Caki2 (cell line): ENCODE data around the gene VARS2. TPM values are rescaled to one million over a fixed set of nuclear protein-coding genes. Genes with fewer than 3 reads are reported as not detected.

Experiments used
- DNase-seq: peaks from one replicate; pipeline ENCODE4 v3.0.0-alpha.2; 2015; ENCODE audit warnings: low read depth
- in situ Hi-C: cut with HindIII; loops from 2 replicates; pipeline ENCODE4 v1.10.0; 2016; ENCODE audit warnings: low sequenced_read_pairs, low pct_unique_long_range_greater_than_20kb, mixed read lengths
- total RNA-seq: library from RNA; depleted of rRNA; stranded (reverse); fragments of >200 nt; shearing (Covaris generic); gene quantifications from 2 replicates; pipeline ENCODE4 v1.2.3, GENCODE V29; 2014; ENCODE audit warnings: low replicate concordance

The VARS2 gene
- total RNA-seq, 1 experiment from 2014 or later = 29.5 TPM

DNA sequence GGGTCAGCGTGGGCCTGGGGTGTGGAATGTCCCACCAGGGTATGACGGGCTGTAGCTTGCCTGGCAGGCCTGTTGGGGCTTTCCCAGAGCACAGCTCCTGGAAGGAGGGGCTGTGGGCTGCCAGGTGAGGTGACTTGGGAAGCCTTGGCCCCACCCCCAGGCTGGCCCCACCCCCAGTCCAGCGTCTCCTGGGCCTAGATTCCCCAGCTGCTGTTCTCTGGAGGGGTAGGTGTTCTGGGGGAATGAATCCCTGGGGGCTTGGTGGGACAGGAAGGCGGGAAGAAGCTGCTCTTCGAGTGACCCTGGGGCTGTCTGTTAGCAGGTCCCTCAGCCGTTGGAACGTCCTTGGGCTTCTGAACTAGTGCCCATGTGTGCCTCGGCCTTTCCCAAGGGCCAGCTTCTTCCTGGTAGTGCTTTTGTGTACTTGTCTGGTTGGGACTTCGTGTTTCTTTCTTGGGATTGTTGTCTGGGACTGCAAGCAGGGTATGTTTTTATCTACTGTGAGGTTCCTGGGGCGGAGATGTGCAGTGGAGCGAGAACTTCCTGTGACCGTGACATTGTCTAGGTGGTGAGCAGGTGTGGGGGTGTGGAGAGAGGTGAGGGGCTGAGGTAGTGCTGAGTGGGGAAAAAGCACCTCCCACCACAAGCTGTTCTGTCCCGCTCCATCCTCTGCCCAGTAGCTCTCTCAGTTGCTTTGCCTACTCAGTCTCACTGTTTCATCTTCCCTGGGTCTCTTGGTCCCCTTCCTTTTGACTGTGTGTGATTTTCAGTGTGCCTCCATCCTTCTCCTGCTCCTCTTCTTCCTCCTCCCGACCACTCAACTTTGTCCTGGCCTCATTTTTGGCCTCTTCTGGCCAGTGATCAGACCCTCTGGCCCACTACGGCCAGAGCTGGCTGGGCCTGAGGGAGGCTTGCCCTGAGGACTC, 31.0 kb upstream of the VARS2 start:
- in situ Hi-C loops = no loop called here
- DNase-seq = peak; percentile 64

DNA sequence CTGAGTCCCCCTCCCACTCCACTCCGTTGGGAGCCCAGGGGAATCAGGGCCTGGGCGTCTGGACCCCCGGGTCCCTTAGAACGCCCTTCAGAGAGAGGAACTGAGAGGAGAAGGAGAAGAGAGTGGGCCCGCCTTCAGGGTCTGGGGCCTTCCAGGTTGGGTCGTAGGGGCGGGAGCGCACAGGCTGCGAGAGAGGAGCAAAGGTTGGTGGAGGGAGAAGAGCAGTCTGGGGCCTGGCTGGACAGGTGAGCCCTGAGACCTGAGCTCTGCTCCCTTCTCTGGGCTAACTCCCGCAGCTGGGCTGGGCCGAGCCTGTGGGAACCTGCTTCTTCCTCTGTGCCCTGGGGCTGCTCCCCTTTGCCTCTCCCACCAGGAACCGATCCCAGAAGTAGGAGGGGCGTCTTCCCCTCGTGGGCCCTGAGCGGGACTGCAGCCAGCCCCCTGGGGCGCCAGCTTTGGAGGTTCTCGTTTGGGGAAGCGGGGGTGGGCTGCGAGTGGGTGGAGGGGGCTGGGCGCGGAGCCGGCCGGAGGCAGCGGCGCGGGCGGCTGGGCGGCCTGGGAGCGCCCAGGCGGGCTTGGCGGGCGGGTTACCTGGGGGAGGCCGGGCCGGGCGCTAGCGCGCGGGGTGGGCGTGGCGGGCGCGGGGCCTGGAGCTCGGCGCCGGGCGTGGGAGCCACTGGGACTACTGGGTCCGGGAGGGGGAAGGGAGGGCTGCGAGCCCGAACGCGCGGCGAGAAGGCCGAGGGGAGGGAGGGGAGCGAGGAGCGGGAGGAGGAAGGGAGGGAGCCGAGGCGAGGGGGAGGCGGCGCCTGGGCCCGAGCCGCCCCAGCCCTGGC, 30.1 kb upstream of the VARS2 start, which contains the start of gene DDR1:
TSS of gene DDR1 (plus strand) at position 835 of the 836 bp plus-strand sequence. CDS start 4,211 bp downstream, outside the sequence.
- peak; percentile 75 for DNase-seq
- in situ Hi-C loops = no loop called here

DNA sequence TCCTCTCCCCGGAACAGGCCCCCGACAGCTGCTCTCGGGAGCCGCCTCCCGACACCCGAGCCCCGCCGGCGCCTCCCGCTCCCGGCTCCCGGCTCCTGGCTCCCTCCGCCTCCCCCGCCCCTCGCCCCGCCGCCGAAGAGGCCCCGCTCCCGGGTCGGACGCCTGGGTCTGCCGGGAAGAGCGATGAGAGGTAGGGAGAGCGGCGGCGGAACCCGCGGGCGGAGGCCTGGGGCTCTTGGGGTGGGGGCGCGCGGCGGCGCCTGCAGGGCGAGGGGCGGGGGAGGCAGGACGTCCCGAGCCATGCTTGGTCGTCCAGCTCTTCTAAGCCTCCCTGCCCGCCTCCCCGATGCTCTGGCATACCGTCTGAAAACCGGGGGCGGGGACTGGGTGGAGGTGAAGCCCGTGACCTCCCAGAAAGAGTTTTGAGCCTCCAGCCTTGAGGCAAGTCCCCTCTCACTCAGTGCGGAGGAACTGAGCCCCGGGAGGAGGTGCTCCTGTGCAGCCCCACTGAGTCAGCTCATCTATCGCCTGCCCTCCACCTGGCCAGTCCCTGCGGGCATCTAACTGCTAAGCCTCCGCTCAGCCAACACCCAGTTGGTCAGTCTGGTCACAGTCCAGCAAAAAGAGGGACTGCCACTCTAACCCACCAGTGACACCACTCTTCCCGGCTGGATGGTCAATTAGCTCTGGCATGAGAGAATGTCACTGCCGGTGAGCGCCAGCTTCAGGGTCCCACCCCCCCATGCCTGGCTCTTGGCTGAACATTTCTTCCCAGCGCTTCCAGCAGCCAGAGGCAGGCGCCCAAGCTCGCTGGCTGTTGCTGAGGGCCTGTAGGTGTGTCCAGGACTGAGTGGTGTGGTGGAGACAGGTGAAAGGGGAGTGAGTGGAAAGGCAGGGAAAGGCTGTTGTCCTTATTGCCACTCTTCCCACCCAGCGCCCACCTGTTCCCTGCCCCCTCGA, 29.2 kb upstream of the VARS2 start:
- DNase-seq = peak; percentile 76
- in situ Hi-C loops = no loop called here

- in situ Hi-C loops = no loop called here
- peak; percentile 38 for DNase-seq
Measured at GRCh38 chr6:30885481-30885998, 28.5 kb upstream of the VARS2 start.

GRCh38 chr6:30885999-30886896, 27.8 kb upstream of the VARS2 start:
- DNase-seq = peak; percentile 77
- in situ Hi-C loops = no loop called here

DNA sequence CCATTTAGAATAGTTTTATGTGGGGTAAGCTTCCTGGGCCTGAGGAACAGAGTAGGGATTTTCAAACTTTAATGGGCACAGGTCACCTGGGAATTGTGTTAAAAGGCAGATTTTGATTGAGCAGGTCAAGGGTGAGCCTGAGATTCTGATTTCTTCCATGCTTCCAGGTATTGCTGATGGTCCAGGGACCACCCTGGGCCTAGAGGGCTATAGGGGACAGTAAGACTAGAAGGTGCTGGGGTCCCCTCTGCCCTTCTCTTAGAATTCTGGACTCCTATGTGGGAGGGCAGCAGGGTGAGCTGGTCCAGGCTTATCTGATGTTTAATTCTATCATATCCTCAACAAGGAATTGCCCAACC, 27.2 kb upstream of the VARS2 start:
- DNase-seq = no peak
- in situ Hi-C loops = no loop called here

GRCh38 chr6:30887901-30888815, 25.9 kb upstream of the VARS2 start:
- in situ Hi-C loops = no loop called here
- no peak for DNase-seq

GRCh38 chr6:30888816-30889495, 25.1 kb upstream of the VARS2 start:
- in situ Hi-C loops = no loop called here
- no peak for DNase-seq

- no peak for DNase-seq
- in situ Hi-C loops = no loop called here
Measured at GRCh38 chr6:30889496-30889885, 24.5 kb upstream of the VARS2 start.

DNA sequence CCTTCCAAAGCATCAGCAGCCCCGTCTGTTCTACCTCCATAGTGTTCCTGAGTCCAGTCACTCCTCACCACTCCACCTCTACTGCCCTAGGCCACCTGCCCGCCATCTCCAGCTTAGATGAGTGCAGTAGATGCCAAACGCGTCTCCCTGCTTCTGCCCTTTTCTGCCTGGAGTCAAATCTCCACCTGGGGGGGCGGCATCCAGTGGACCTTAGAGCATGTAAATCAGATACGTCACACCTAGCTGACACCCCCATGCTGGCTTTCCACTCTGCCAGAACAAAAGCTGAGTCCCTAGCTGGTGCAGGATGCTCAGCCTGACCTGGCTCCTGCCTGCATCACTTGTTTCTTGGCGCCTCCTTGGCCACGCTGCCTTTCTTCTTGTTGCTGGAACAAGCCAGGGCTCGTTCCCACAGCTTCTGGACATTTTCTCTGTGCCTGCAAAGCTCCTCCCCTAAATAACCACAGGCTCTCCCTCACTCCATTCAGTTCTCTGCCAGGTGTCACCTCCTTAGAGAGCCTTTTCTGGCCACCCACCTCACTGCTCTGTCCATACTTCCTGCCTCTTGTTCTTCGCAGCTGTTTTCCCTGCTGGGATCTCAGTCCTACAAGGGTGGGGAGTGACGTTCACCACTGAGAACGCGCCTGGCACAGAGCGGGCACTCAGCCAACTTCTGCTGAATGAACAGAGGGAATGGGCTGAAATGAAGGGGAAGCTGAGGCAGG, 24.0 kb upstream of the VARS2 start:
- in situ Hi-C loops = no loop called here
- DNase-seq = no peak

GRCh38 chr6:30890646-30891449, 23.2 kb upstream of the VARS2 start:
- in situ Hi-C loops = no loop called here
- no peak for DNase-seq

GRCh38 chr6:30891450-30891723, 22.7 kb upstream of the VARS2 start:
- no peak for DNase-seq
- in situ Hi-C loops = no loop called here

GRCh38 chr6:30891816-30892538, 22.1 kb upstream of the VARS2 start:
- DNase-seq = no peak
- in situ Hi-C loops = no loop called here

- in situ Hi-C loops = no loop called here
- no peak for DNase-seq
Measured at GRCh38 chr6:30893001-30893591, 20.9 kb upstream of the VARS2 start.
